H1 (cell line): Measurements from ENCODE around the gene ANAPC1. TPM values are rescaled to one million over a fixed set of nuclear protein-coding genes. Genes with fewer than 3 reads are reported as not detected.
"Not testable (repeated sequence)": the region's sequence is repeated elsewhere in the genome, so short reads cannot be mapped to it uniquely, and the experiment has no call there.

Experiments
- CTCF ChIA-PET: fragments of 300-600 bp; sonication (Branson Sonifier 250); formaldehyde crosslinking; loops from one replicate; lab custom pipeline; 2021; ENCODE audit not compliant: partially characterized antibody; lab: Charles Lee
- POLR2A ChIA-PET: fragments of 300-600 bp; sonication (Branson Sonifier 250); formaldehyde crosslinking; loops from one replicate; lab custom pipeline; 2021; ENCODE audit warnings: inconsistent platforms; ENCODE audit not compliant: partially characterized antibody; lab: Charles Lee
- DNase-seq, 2 experiments: peaks; one replicate each; pipeline versions ENCODE4 v3.0.0 to v3.0.0-alpha.2; 2010 to 2022; ENCODE audit warnings: low spot score in 2 of 2, low read depth in 1 of 2, mixed read lengths in 1 of 2
- FAIRE-seq: peaks from 2 replicates; lab custom pipeline; 2011; peaks lifted over from hg19 to GRCh38; lab: Jason Lieb, UNC
- H2AFZ ChIP-seq: 2 replicates; pipeline ENCODE4 v1.8.1; 2012; ENCODE audit warnings: low read length, inconsistent platforms
- H2AK5ac ChIP-seq: 2 replicates; pipeline ENCODE4 v1.6.1; 2013; ENCODE audit warnings: low read depth, low read length
- H2BK120ac ChIP-seq: replicated peaks from 2 replicates; pipeline ENCODE3; 2013; ENCODE audit warnings: low read depth, low read length, inconsistent platforms
- H2BK12ac ChIP-seq: 2 replicates; pipeline ENCODE4 v1.6.1; 2013; ENCODE audit warnings: low read depth, low read length
- H2BK15ac ChIP-seq: 2 replicates; pipeline ENCODE4 v1.6.1; 2013; ENCODE audit warnings: low read length
- H2BK20ac ChIP-seq: 2 replicates; pipeline ENCODE4 v1.6.1; 2013; ENCODE audit warnings: low read length
- H2BK5ac ChIP-seq: 2 replicates; pipeline ENCODE4 v1.6.1; 2013; ENCODE audit warnings: low read depth, low read length
- H3K14ac ChIP-seq: 2 replicates; pipeline ENCODE4 v1.6.1; 2013; ENCODE audit warnings: inconsistent platforms; ENCODE audit not compliant: insufficient read length
- H3K18ac ChIP-seq: 2 replicates; pipeline ENCODE4 v1.6.1; 2013; ENCODE audit warnings: low read length; ENCODE audit errors: extremely low read depth
- H3K23ac ChIP-seq: 2 replicates; pipeline ENCODE4 v1.6.1; 2013; ENCODE audit warnings: inconsistent platforms; ENCODE audit not compliant: insufficient read length
- H3K23me2 ChIP-seq: 2 replicates; pipeline ENCODE4 v1.6.1; 2013; ENCODE audit warnings: low read depth, low read length
- H3K27ac ChIP-seq: 2 replicates; pipeline ENCODE4 v1.6.1; 2011; ENCODE audit warnings: low read depth, low read length, inconsistent platforms
- H3K27me3 ChIP-seq, 4 experiments: replicated peaks in 1 of 4; 1 replicate in 1 of 4; 2 replicates in 3 of 4; pipeline versions ENCODE4 v1.6.1 to v1.8.1; 2011 to 2013; ENCODE audit warnings: low read length in 3 of 4, mild to moderate bottlenecking in 3 of 4, inconsistent platforms in 2 of 4, mixed read lengths in 2 of 4, moderate library complexity in 1 of 4; ENCODE audit not compliant: control insufficient read depth in 3 of 4, insufficient read depth in 3 of 4; ENCODE audit errors: extremely low read depth in 1 of 4
- H3K36me3 ChIP-seq, 4 experiments: 2 replicates each; pipeline versions ENCODE4 v1.6.1 to v1.8.1; 2011 to 2013; ENCODE audit warnings: mild to moderate bottlenecking in 4 of 4, low read length in 3 of 4, moderate library complexity in 2 of 4, control low read depth in 1 of 4, inconsistent platforms in 1 of 4; ENCODE audit not compliant: insufficient read depth in 4 of 4, control insufficient read depth in 2 of 4
- H3K4ac ChIP-seq: replicated peaks from 2 replicates; pipeline ENCODE3; 2013; ENCODE audit warnings: low read length, low read depth, mixed read lengths, inconsistent platforms; ENCODE audit not compliant: insufficient read length
- H3K4me1 ChIP-seq, 4 experiments: replicated peaks in 1 of 4; 1 replicate in 1 of 4; 2 replicates in 3 of 4; pipeline versions ENCODE4 v1.6.1 to v1.8.1; 2011 to 2013; ENCODE audit warnings: low read length in 3 of 4, inconsistent platforms in 2 of 4, mixed read lengths in 1 of 4; ENCODE audit not compliant: insufficient read depth in 4 of 4, control insufficient read depth in 3 of 4
- H3K4me2 ChIP-seq, 2 experiments: 2 replicates each; pipeline versions ENCODE4 v1.6.1 to v1.8.1; 2011 to 2013; ENCODE audit warnings: low read depth in 2 of 2, low read length in 2 of 2, control low read depth in 1 of 2, inconsistent platforms in 1 of 2, mild to moderate bottlenecking in 1 of 2; ENCODE audit not compliant: insufficient read depth in 1 of 2
- H3K4me3 ChIP-seq, 4 experiments: fragments of 200-600, 300-600 bp in 1 of 4; sonication (generic), shearing (Covaris generic), sonication (Bioruptor Twin) in 1 of 4; 2 replicates each; pipeline versions ENCODE4 v1.5.1 to v1.8.1; 2011 to 2016; ENCODE audit warnings: low read length in 4 of 4, low read depth in 3 of 4, control low read depth in 2 of 4, inconsistent platforms in 2 of 4, mild to moderate bottlenecking in 2 of 4, mixed read lengths in 1 of 4, moderate library complexity in 1 of 4; ENCODE audit not compliant: insufficient read depth in 2 of 4; ENCODE audit errors: extremely low read depth in 1 of 4
- H3K56ac ChIP-seq: replicated peaks from 2 replicates; pipeline ENCODE3; 2013; ENCODE audit warnings: low read depth, mild to moderate bottlenecking, mixed read lengths, low read length, inconsistent platforms; ENCODE audit not compliant: insufficient read length
- H3K79me1 ChIP-seq: 2 replicates; pipeline ENCODE4 v1.6.1; 2013; ENCODE audit warnings: low read depth, low read length, control low read depth
- H3K79me2 ChIP-seq, 2 experiments: 2 replicates each; pipeline versions ENCODE4 v1.6.1 to v1.8.1; 2012 to 2013; ENCODE audit warnings: low read length in 2 of 2, mild to moderate bottlenecking in 2 of 2, inconsistent platforms in 1 of 2; ENCODE audit not compliant: insufficient read depth in 2 of 2, control insufficient read depth in 1 of 2
- H3K9ac ChIP-seq, 4 experiments: replicated peaks in 1 of 4; 1 replicate in 1 of 4; 2 replicates in 3 of 4; pipeline versions ENCODE4 v1.6.1 to v1.8.1; 2011 to 2013; ENCODE audit warnings: low read depth in 3 of 4, low read length in 3 of 4, control low read depth in 2 of 4, mild to moderate bottlenecking in 2 of 4, moderate library complexity in 2 of 4, inconsistent platforms in 1 of 4; ENCODE audit errors: extremely low read depth in 1 of 4
- H3K9me3 ChIP-seq, 2 experiments: 2 replicates each; pipeline versions ENCODE4 v1.6.1 to v1.8.1; 2012 to 2013; ENCODE audit warnings: mild to moderate bottlenecking in 2 of 2, moderate library complexity in 2 of 2, control low read depth in 1 of 2, inconsistent platforms in 1 of 2, low read depth in 1 of 2, low read length in 1 of 2, mixed read lengths in 1 of 2; ENCODE audit not compliant: insufficient read depth in 2 of 2
- H4K20me1 ChIP-seq, 2 experiments: replicated peaks in 1 of 2; 2 replicates each; pipeline versions ENCODE3 to v1.8.1; 2011 to 2013; ENCODE audit warnings: inconsistent platforms in 2 of 2, low read length in 2 of 2, mild to moderate bottlenecking in 1 of 2; ENCODE audit not compliant: insufficient read depth in 2 of 2, control insufficient read depth in 1 of 2
- H4K5ac ChIP-seq: 2 replicates; pipeline ENCODE4 v1.6.1; 2013; ENCODE audit warnings: low read length, low read depth, mixed read lengths, inconsistent platforms; ENCODE audit not compliant: insufficient read length
- H4K8ac ChIP-seq: 2 replicates; pipeline ENCODE4 v1.8.0; 2013; ENCODE audit warnings: mild to moderate bottlenecking, moderate library complexity, low read length, inconsistent platforms; ENCODE audit not compliant: insufficient read depth; ENCODE audit errors: extremely low read depth
- H4K91ac ChIP-seq: replicated peaks from 2 replicates; pipeline ENCODE3; 2013; ENCODE audit warnings: low read length, mixed read lengths, inconsistent platforms; ENCODE audit not compliant: insufficient read length
- CTCF ChIP-seq, 3 experiments: IDR thresholded peaks; 1 replicate in 2 of 3; 2 replicates in 1 of 3; pipeline versions ENCODE4 v1.5.1 to v1.6.1; 2011; ENCODE audit warnings: low read length in 3 of 3, mild to moderate bottlenecking in 3 of 3, inconsistent platforms in 2 of 3, low read depth in 1 of 3, moderate library complexity in 1 of 3; ENCODE audit not compliant: insufficient read depth in 1 of 3; ENCODE audit errors: control extremely low read depth in 1 of 3
- WGBS, 2 experiments: shearing (Covaris generic) in 1 of 2; methylation state at CpG; one replicate each; pipeline versions ENCODE4 v1.1.6 to v1.1.7; 2013 to 2015; ENCODE audit warnings: low lambda C conversion rate in 2 of 2, mixed read lengths in 2 of 2, inconsistent platforms in 1 of 2, low coverage in 1 of 2, missing lambda C conversion rate in 1 of 2; ENCODE audit not compliant: insufficient replicate concordance in 2 of 2, insufficient coverage in 1 of 2, insufficient read length in 1 of 2; ENCODE audit errors: extremely low coverage in 1 of 2, missing lambda C conversion rate in 1 of 2; 5-methylcytosine and 5-hydroxymethylcytosine counted together
- polyA plus RNA-seq, 7 experiments: library from polyadenylated mRNA; depleted of rRNA in 3 of 7; stranded (reverse) in 5 of 7; unstranded in 2 of 7; fragments of >200 nt in 5 of 7; fragments of 200-250 nt in 2 of 7; gene quantifications; 1 replicate in 5 of 7; 2 replicates in 1 of 7; 4 replicates in 1 of 7; pipeline versions ENCODE4 v1.2.1 to v1.2.3, GENCODE V29; 2011 to 2013; ENCODE audit warnings: missing spikeins in 2 of 7, mixed read lengths in 2 of 7
- total RNA-seq: library from RNA; stranded (reverse); fragmentation: NEBNext Ultra II Directional; extraction: Animal tissue kit (Norgen Biotek cat#: 25700); gene quantifications from 2 replicates; pipeline ENCODE4 v1.2.1, GENCODE V29; 2021

ANAPC1 gene
- total and polyA plus RNA-seq, 2 of the 8 experiments (the other 6 are each of a cell fraction or from before 2014, with no cell fraction given), result 46.6 to 107 TPM

GRCh38 chr2:111850646-111851045 lies 33.3 kb downstream of the ANAPC1 start:
- H3K4me3 ChIP-seq, H4K20me1 ChIP-seq, H3K56ac ChIP-seq, H3K4ac ChIP-seq, H2BK5ac ChIP-seq, H3K14ac ChIP-seq, H3K9me3 ChIP-seq, H3K4me1 ChIP-seq, H3K18ac ChIP-seq, H3K27ac ChIP-seq, H2BK12ac ChIP-seq, H2AFZ ChIP-seq, FAIRE-seq, H3K79me2 ChIP-seq, H2AK5ac ChIP-seq, H4K8ac ChIP-seq, H3K79me1 ChIP-seq, H3K23ac ChIP-seq, H4K5ac ChIP-seq, H3K27me3 ChIP-seq, H2BK120ac ChIP-seq, H3K9ac ChIP-seq, H3K4me2 ChIP-seq, H4K91ac ChIP-seq, H2BK20ac ChIP-seq, H3K23me2 ChIP-seq, POLR2A ChIA-PET, H2BK15ac ChIP-seq: not testable (repeated sequence)
- CTCF ChIA-PET, result interaction anchor here (0.6 to 0.7 kb wide), 3 partner anchors 16 to 1042 kb away, joined by 3 read pairs; no protein-coding TSS in a partner anchor
- 58% methylated on average over 4 of the region's 4 CpGs; no CpG with 5 or more reads in 1 of the 2 experiments for WGBS, 2 experiments
- TF ChIP-seq CTCF (IDR thresholded peaks at IDR 0.05; ENCODE audit: control extremely low read depth in 1 of 3, insufficient read depth in 1 of 3, low read depth in 1 of 3, low read length in 3 of 3), result peak in 1 of 3 experiments; percentile 13; a peak in 2 of 4 replicates
- DNase-seq, result peak in 1 of 2 experiments; percentile 52
- peaks cover 2 to 20% (median 8%) of the 10 kb centered on the region in 4 experiments; a peak in 3 of 8 replicates for H3K36me3 ChIP-seq
